ENCODE measurements around the gene POLE.

The POLE gene

DNA sequence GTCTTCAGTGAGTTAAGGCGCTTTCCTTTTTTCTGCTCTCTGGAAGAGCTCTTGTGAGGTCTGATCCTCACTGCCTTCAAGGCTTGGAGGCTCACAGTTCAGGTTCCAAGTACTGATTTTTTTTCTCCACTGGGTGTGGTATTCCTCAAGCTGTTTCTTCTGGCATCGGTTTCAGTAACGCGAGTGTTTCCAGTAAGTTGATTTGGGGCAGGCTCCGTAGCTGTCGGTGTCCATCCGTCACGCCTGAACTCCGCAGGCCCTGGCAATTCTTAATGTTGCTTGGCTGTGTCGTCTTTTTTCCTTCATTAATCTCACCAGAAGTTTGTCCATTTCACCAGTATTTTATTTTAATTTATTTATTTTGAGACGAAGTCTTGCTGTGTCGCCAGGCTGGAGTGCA is 107.4 kb downstream of the POLE start:
- no peak for DNase-seq (ENCODE audit: low read depth)

DNA sequence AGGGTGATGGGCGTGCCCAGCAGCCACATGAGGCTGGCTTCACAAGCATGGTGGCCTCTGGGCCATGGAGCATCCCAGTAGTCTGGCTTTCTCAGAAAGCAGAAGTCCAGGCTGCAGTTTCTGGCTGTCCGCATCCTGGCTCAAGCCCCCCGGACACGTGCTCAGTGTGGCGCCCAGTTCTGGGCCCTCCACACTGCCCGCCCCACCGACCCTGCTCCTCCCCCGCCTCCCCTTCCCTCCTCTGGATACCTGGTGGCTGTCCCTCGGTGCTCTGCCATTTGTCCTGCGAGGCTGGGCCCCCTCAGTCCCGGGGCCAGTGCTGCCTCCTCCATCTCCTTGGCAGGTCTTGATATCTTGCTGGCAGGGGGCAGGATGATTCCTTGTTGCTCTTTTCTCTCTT is 108.3 kb downstream of the POLE start:
- no peak for DNase-seq (ENCODE audit: low read depth)

DNA sequence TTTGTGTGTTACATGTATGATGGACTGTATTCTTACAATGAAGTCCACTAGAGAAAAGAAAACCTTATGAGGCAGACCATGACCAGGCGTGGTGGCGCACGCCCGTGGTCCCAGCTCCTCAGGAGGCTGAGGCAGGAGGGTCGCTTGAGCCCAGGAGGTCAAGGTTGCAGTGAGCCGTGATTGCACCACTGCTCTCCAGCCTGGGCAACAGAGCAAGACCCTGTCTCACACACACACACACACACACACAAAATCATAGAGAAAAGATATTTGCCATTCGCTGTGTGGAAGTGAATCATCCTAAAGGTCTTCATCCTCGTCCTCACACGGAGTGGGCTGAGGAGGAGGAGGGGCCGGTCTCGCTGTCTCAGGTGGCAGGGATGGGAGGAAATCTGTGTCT is 109.0 kb downstream of the POLE start:
- no peak for DNase-seq (ENCODE audit: low read depth)

DNA sequence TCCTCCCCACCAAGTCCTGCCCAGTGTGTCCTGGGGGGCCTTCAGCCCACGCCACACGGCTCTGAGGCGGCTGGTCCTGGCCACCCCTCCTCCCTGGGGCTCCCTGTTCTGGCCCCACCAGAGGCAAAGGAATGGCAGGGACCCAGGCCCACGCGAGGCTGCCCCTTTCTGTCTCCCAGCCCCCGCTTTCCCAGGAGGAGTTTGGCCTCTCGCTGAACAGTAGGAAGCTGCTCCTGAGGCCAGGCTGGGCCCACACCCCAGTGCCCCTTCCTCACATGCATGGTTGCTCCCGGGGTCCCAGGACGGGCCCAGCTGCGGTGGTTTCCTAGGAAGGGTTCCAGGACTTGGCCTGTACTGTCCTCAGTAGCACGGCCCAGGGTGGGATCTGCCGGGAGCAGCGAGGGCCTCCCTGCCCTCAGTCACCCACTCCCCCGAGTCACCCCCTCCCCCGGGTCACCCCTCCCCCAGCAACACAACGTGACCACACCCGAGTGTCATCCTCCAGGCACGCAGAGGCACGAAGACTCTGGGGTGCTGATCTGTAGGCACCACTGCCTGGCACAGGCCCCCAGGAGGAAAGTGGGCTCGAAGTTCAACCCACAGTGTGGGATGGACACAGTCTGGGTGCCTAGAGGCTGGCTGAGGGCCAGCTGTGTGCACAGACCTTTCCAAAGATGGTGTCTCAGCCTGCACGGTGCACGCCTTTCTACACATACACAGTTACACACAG is 109.8 kb downstream of the POLE start:
- no peak for DNase-seq (ENCODE audit: low read depth)

DNA sequence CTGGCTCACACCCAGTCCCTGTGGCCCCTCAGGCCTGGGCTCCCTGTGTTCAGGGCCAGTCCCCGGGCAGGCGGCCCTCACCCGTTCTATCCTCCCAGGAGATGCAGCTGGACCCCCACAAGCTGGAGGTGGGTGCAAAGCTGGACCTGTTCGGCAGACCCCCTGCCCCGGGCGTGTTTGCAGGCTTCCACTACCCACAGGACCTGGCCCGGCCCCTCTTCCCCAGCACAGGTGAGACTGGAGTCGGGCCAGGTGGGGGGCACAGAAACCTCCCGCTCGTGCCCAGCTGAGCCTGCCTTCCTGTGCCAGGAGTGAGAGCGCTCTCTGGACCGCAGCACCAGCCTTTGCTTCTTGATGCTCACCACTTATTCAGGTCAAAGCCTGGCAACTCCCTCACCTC is 110.4 kb downstream of the POLE start:
- no peak for DNase-seq (ENCODE audit: low read depth)

DNA sequence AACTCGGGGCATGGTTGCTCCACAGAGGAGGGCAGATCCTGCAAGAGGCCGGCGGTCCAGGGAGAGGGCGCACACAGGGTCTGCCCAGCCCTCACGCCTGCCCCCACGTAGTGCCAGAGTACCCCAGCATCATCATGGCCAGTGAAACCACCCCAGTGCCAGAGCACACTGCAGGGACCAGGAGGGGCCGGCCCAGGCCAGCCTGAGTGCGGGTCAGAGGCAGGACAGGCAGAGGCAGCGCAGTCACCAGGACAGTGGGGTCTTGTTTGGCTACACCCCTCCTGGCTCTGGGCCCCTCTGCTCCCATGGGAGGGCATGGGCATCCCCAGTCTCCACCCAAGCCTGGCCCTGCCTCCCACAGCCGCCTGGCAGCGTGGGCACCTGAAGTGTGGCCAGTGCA is 111.5 kb downstream of the POLE start:
- DNase-seq (ENCODE audit: low read depth), result no peak

DNA sequence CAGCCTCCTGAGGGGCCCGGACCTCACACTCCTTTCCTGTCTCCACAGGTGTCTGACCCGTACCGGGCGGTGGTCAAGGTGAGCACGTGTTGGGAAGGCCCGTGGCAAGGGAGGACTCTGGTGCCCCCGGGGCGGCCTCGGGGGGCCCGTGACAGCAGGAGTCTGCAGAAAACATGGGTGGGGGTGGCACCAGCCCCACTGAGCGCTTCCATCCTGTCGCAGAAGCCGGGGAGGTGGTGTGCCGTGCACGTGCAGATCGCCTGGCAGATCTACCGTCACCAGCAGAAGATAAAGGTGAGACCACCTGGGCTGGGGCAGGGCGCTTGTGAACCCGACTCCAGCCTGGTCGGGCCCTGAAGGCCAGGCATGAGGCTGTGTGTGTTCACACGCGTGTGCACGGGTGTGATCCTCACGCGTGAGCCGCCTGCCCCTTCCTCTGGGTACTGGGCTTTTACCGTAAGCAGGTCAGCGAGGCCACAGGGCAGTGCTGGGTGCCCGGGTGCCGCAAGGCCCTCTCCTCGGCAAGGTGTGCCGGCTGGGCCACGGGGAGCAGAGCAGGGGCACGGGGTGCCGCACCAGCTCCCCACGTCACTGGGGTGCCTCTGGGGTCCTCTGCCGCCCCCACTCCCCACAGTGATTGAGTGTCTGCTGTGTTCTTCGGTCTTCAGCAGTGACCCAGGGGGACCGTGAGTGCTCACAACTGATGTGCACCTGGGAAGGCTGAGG is 112.7 kb downstream of the POLE start:
- no peak for DNase-seq (ENCODE audit: low read depth)

All from fibroblast of gingiva (primary cell).